ENCODE measurements around the gene GANC.

- TF ChIP-seq, protein P1, sequence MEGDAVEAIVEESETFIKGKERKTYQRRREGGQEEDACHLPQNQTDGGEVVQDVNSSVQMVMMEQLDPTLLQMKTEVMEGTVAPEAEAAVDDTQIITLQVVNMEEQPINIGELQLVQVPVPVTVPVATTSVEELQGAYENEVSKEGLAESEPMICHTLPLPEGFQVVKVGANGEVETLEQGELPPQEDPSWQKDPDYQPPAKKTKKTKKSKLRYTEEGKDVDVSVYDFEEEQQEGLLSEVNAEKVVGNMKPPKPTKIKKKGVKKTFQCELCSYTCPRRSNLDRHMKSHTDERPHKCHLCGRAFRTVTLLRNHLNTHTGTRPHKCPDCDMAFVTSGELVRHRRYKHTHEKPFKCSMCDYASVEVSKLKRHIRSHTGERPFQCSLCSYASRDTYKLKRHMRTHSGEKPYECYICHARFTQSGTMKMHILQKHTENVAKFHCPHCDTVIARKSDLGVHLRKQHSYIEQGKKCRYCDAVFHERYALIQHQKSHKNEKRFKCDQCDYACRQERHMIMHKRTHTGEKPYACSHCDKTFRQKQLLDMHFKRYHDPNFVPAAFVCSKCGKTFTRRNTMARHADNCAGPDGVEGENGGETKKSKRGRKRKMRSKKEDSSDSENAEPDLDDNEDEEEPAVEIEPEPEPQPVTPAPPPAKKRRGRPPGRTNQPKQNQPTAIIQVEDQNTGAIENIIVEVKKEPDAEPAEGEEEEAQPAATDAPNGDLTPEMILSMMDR (conservative IDR thresholded peaks at IDR 0.05): no peak
- no peak for TF ChIP-seq ZFX (IDR thresholded peaks at IDR 0.05)
Observed at GRCh38 chr15:42375252-42375651, 102.3 kb downstream of the GANC start.
